ENCODE results near the gene FAR1.

FAR1 gene

GRCh38 chr11:13685461-13686108 is 17.1 kb downstream of the FAR1 start:
- TF ChIP-seq CTCF (conservative IDR thresholded peaks at IDR 0.05) (no peak), ZFX (IDR thresholded peaks at IDR 0.05) (no peak)
- H3K27ac ChIP-seq = no peak overlapping the region

- H3K27ac ChIP-seq = no peak overlapping the region
- no peak for TF ChIP-seq ZFX (IDR thresholded peaks at IDR 0.05)
- no peak for TF ChIP-seq CTCF (conservative IDR thresholded peaks at IDR 0.05)
These were observed 18.3 kb downstream of the FAR1 start for GRCh38 chr11:13686776-13687175.

GRCh38 chr11:13687271-13687670 is 18.8 kb downstream of the FAR1 start:
- TF ChIP-seq ZFX (IDR thresholded peaks at IDR 0.05) (no peak), CTCF (conservative IDR thresholded peaks at IDR 0.05) (no peak)
- no peak overlapping the region for H3K27ac ChIP-seq

GRCh38 chr11:13691286-13691899 is 22.9 kb downstream of the FAR1 start:
- TF ChIP-seq CTCF (conservative IDR thresholded peaks at IDR 0.05) = no peak
- TF ChIP-seq ZFX (IDR thresholded peaks at IDR 0.05) = no peak
- H3K27ac ChIP-seq = no peak overlapping the region

GRCh38 chr11:13692172-13692571 is 23.7 kb downstream of the FAR1 start:
- no peak for TF ChIP-seq CTCF (conservative IDR thresholded peaks at IDR 0.05)
- no peak for TF ChIP-seq ZFX (IDR thresholded peaks at IDR 0.05)
- H3K27ac ChIP-seq = no peak overlapping the region

- no peak for TF ChIP-seq ZFX (IDR thresholded peaks at IDR 0.05)
- TF ChIP-seq CTCF (conservative IDR thresholded peaks at IDR 0.05) = no peak
- no peak overlapping the region for H3K27ac ChIP-seq
These were observed 25.6 kb downstream of the FAR1 start for GRCh38 chr11:13694115-13694514.

- no peak overlapping the region for H3K27ac ChIP-seq
- TF ChIP-seq CTCF (conservative IDR thresholded peaks at IDR 0.05) = no peak
- no peak for TF ChIP-seq ZFX (IDR thresholded peaks at IDR 0.05)
These were observed 27.4 kb downstream of the FAR1 start for GRCh38 chr11:13695886-13696285.
